Calu3 (cell line): ENCODE results near the gene NFATC1. TPM values are rescaled to one million over a fixed set of nuclear protein-coding genes. Genes with fewer than 3 reads are reported as not detected.

Source experiments
- BruUV-seq: library from RNA; stranded (reverse); fragments of 400-500 nt; replicated peaks from 2 replicates; lab custom pipeline; 2021; lab: Mats Ljungman, UMichigan
- CTCF ChIA-PET: fragments of 300-600 bp; sonication (Branson Sonifier 250); formaldehyde crosslinking; loops from one replicate; lab custom pipeline; 2022; ENCODE audit warnings: antibody characterized with exemption; lab: Charles Lee
- DNase-seq: peaks from one replicate; pipeline ENCODE4 v3.0.0; 2022
- H3K27ac Mint-ChIP-seq: one replicate; pipeline ENCODE4 v1.8.0; 2022; ENCODE audit warnings: mixed read lengths; ENCODE audit not compliant: unreplicated experiment
- H3K27me3 Mint-ChIP-seq: one replicate; pipeline ENCODE4 v1.8.0; 2022; ENCODE audit warnings: mixed read lengths; ENCODE audit not compliant: unreplicated experiment
- H3K36me3 Mint-ChIP-seq: one replicate; pipeline ENCODE4 v1.8.0; 2022; ENCODE audit warnings: mild to moderate bottlenecking, moderate library complexity, mixed read lengths; ENCODE audit not compliant: insufficient read depth, unreplicated experiment
- H3K4me1 Mint-ChIP-seq: one replicate; pipeline ENCODE4 v1.8.0; 2022; ENCODE audit warnings: mild to moderate bottlenecking, low read depth, mixed read lengths; ENCODE audit not compliant: unreplicated experiment
- H3K4me3 Mint-ChIP-seq: one replicate; pipeline ENCODE4 v1.8.0; 2022; ENCODE audit warnings: mild to moderate bottlenecking, low read depth, moderate library complexity, mixed read lengths; ENCODE audit not compliant: unreplicated experiment
- H3K9me3 Mint-ChIP-seq: one replicate; pipeline ENCODE4 v1.8.0; 2022; ENCODE audit warnings: low read depth, mixed read lengths; ENCODE audit not compliant: unreplicated experiment
- intact Hi-C: fragments of 100-400 bp; cut with micrococcal nuclease; formaldehyde crosslinking; loops from one replicate; pipeline ENCODE4 v1.10.0; 2022; ENCODE audit not compliant: unreplicated experiment
- total RNA-seq: library from RNA; stranded (reverse); gene quantifications from 2 replicates; pipeline ENCODE4 v1.2.3, GENCODE V29; 2022
- TF ChIP-seq, protein P1 (sequence below): fragments of 200-600 bp; IDR thresholded peaks from one replicate; pipeline ENCODE4 v1.8.0; 2022; ENCODE audit warnings: antibody characterized with exemption; ENCODE audit not compliant: unreplicated experiment

NFATC1 gene
- total RNA-seq, 1 experiment from 2014 or later = 5.9 TPM

DNA sequence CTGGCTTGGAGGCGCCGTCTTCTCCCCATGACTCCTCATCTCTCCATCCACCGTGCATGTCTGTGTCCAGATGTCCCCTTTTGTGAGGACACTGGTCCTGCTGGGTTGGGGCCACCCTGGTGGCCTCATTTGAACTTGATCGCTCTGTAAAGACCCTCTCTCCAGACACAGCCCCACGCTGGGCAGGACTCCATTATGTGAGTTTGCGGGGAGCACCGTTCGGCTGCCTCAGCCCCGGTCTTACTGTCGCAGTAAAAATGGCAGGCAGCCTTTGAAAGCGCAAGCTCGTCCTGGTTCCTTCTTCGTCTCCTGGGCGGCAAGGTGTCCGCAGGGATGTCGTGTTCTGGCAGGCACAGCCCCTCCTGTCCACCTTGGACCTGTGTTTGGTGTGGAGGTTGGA, 17.7 kb downstream of the NFATC1 start:
- Mint-ChIP-seq H3K4me3 (no peak overlapping the region), H3K4me1 (no peaks in the 10 kb centered on the region), H3K27ac (no peak overlapping the region), H3K9me3 (peaks cover 2% of the 10 kb centered on the region), H3K27me3 (no peaks in the 10 kb centered on the region), H3K36me3 (no peaks in the 10 kb centered on the region)
- no peak for DNase-seq
- intact Hi-C loops = no loop called here
- BruUV-seq = no TSS peak
- TF ChIP-seq, protein P1, sequence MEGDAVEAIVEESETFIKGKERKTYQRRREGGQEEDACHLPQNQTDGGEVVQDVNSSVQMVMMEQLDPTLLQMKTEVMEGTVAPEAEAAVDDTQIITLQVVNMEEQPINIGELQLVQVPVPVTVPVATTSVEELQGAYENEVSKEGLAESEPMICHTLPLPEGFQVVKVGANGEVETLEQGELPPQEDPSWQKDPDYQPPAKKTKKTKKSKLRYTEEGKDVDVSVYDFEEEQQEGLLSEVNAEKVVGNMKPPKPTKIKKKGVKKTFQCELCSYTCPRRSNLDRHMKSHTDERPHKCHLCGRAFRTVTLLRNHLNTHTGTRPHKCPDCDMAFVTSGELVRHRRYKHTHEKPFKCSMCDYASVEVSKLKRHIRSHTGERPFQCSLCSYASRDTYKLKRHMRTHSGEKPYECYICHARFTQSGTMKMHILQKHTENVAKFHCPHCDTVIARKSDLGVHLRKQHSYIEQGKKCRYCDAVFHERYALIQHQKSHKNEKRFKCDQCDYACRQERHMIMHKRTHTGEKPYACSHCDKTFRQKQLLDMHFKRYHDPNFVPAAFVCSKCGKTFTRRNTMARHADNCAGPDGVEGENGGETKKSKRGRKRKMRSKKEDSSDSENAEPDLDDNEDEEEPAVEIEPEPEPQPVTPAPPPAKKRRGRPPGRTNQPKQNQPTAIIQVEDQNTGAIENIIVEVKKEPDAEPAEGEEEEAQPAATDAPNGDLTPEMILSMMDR = no peak
- CTCF ChIA-PET = no interaction called here

GRCh38 chr18:79413901-79414300, 18.2 kb downstream of the NFATC1 start:
- Mint-ChIP-seq H3K9me3 (peaks cover 2% of the 10 kb centered on the region), H3K36me3 (no peaks in the 10 kb centered on the region), H3K27ac (no peak overlapping the region), H3K4me1 (no peaks in the 10 kb centered on the region), H3K27me3 (no peaks in the 10 kb centered on the region), H3K4me3 (no peak overlapping the region)
- CTCF ChIA-PET = no interaction called here
- DNase-seq = no peak
- BruUV-seq = no TSS peak
- TF ChIP-seq, protein P1 = no peak
- intact Hi-C loops = no loop called here

DNA sequence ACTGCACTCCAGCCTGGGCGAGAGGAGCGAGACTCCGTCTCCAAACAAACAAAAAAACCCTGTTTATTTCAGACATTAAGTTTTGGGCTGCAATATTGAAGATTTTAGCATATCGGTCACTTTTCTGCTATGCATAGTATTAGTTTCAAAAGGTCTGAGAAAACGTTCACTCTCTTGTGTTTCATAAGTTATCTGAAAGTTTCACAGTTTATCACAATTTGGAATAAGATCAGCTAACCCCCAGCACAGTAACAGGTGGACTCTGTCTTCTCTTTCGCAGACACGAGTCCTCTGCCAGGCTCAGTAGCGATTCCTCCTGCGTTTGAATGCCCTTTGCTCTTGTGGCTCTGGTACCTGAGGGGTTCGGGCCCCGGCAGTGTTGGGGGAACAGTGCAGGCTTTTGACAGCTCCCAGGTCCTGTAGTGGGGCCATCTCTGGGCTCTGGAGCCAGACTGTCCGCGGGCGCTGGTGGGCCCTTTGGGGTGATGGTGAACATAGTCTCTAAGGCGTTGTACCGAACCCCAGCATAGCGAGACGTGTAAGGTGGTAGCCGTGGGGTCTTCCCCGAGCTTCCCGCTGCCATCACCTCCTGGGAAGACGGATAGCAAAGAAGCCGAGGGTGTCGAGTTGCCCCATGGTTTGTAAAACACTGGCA, 20.4 kb downstream of the NFATC1 start:
- H3K4me3 Mint-ChIP-seq = no peak overlapping the region

GRCh38 chr18:79416677-79417052, 20.9 kb downstream of the NFATC1 start:
- no TSS peak for BruUV-seq
- CTCF ChIA-PET = no interaction called here
- H3K4me3 Mint-ChIP-seq = no peak overlapping the region
- H3K4me1 Mint-ChIP-seq = no peaks in the 10 kb centered on the region
- DNase-seq = no peak
- no peaks in the 10 kb centered on the region for H3K36me3 Mint-ChIP-seq
- intact Hi-C loops = no loop called here
- no peak overlapping the region for H3K27ac Mint-ChIP-seq
- no peaks in the 10 kb centered on the region for H3K27me3 Mint-ChIP-seq
- TF ChIP-seq, protein P1 = no peak
- peaks cover 4% of the 10 kb centered on the region for H3K9me3 Mint-ChIP-seq

More for the DNA sequence above, 20.4 kb downstream of the NFATC1 start:
- no peak for DNase-seq
- CTCF ChIA-PET = no interaction called here
- Mint-ChIP-seq H3K4me1 (no peaks in the 10 kb centered on the region), H3K27ac (no peak overlapping the region), H3K27me3 (no peaks in the 10 kb centered on the region), H3K9me3 (peaks cover 4% of the 10 kb centered on the region), H3K36me3 (no peaks in the 10 kb centered on the region)
- no TSS peak for BruUV-seq
- TF ChIP-seq, protein P1 = no peak
- intact Hi-C loops = no loop called here
